T-cell (primary cell): ENCODE measurements around the gene FAM228B. TPM values are rescaled to one million over a fixed set of nuclear protein-coding genes. Genes with fewer than 3 reads are reported as not detected.
"Not testable (repeated sequence)": the region's sequence is repeated elsewhere in the genome, so short reads cannot be mapped to it uniquely, and the experiment has no call there.

Source experiments
- ATAC-seq, 4 experiments: fragments of 200-7000 bp in 3 of 4; fragments of 150-1000 bp in 1 of 4; cut with Tn5 transposase; replicated peaks in 1 of 4; 1 replicate in 3 of 4; 2 replicates in 1 of 4; pipeline ENCODE4 v1.10.0; 2021; ENCODE audit warnings: moderate library complexity in 3 of 4, mild to moderate bottlenecking in 2 of 4, moderate number of reproducible peaks in 1 of 4
- CTCF ChIA-PET, 2 donors: fragments of 300-600 bp; sonication (Branson Sonifier 250); formaldehyde crosslinking; loops; one replicate each; lab custom pipeline; 2022; ENCODE audit warnings: antibody characterized with exemption in 2 of 2; lab: Charles Lee
- POLR2A ChIA-PET, 2 donors: fragments of 300-600 bp; sonication (Branson Sonifier 250); formaldehyde crosslinking; loops; one replicate each; lab custom pipeline; 2022; ENCODE audit warnings: antibody characterized with exemption in 2 of 2; lab: Charles Lee
- DNase-seq, 35 experiments: peaks; one replicate each; pipeline versions ENCODE4 v3.0.0 to v3.0.0-alpha.2; 2013 to 2023
- H3K27ac ChIP-seq: one replicate; pipeline ENCODE4 v1.5.1; 2013; ENCODE audit warnings: low read length
- H3K27me3 ChIP-seq, 2 experiments: replicated peaks in 1 of 2; 1 replicate in 1 of 2; 2 replicates in 1 of 2; pipeline versions ENCODE4 v1.6.1 to v1.7.0; 2013; ENCODE audit warnings: low read length in 1 of 2, mixed read lengths in 1 of 2; ENCODE audit not compliant: control insufficient read depth in 2 of 2, insufficient read depth in 2 of 2; ENCODE audit errors: extremely low read depth in 1 of 2
- H3K36me3 ChIP-seq, 2 donors: 1 replicate in 1 of 2; 2 replicates in 1 of 2; pipeline versions ENCODE4 v1.6.1 to v1.7.0; 2013; ENCODE audit warnings: low read length in 1 of 2; ENCODE audit not compliant: control insufficient read depth in 2 of 2, insufficient read depth in 1 of 2; ENCODE audit errors: extremely low read depth in 1 of 2
- H3K4me1 ChIP-seq, 2 experiments: 1 replicate in 1 of 2; 2 replicates in 1 of 2; pipeline versions ENCODE4 v1.6.1 to v1.7.0; 2013; ENCODE audit warnings: low read length in 2 of 2, mixed read lengths in 1 of 2; ENCODE audit not compliant: insufficient read depth in 2 of 2, control insufficient read depth in 1 of 2; ENCODE audit errors: extremely low read depth in 1 of 2
- H3K4me3 ChIP-seq, 2 donors: 1 replicate in 1 of 2; 2 replicates in 1 of 2; pipeline versions ENCODE4 v1.5.1 to v1.7.0; 2013; ENCODE audit warnings: mild to moderate bottlenecking in 2 of 2, low read length in 1 of 2, moderate library complexity in 1 of 2; ENCODE audit not compliant: control insufficient read depth in 1 of 2; ENCODE audit errors: extremely low read depth in 1 of 2
- H3K9me3 ChIP-seq: 2 replicates; pipeline ENCODE4 v1.7.0; 2013
- H3K27ac Mint-ChIP-seq, 2 donors: one replicate each; pipeline ENCODE4 v1.8.0; 2020 to 2021; ENCODE audit warnings: mild to moderate bottlenecking in 2 of 2, mixed read lengths in 2 of 2
- H3K27me3 Mint-ChIP-seq, 2 donors: one replicate each; pipeline ENCODE4 v1.8.0; 2021 to 2022; ENCODE audit warnings: mixed read lengths in 2 of 2
- H3K36me3 Mint-ChIP-seq: one replicate; pipeline ENCODE4 v1.8.0; 2021; ENCODE audit warnings: mixed read lengths
- H3K4me1 Mint-ChIP-seq, 3 donors: one replicate each; pipeline ENCODE4 v1.8.0; 2020 to 2022; ENCODE audit warnings: mixed read lengths in 3 of 3, mild to moderate bottlenecking in 1 of 3
- H3K4me3 Mint-ChIP-seq, 3 donors: one replicate each; pipeline ENCODE4 v1.8.0; 2020 to 2022; ENCODE audit warnings: mild to moderate bottlenecking in 3 of 3, mixed read lengths in 3 of 3, moderate library complexity in 3 of 3
- H3K9me3 Mint-ChIP-seq, 3 donors: one replicate each; pipeline ENCODE4 v1.8.0; 2020 to 2022; ENCODE audit warnings: mixed read lengths in 3 of 3
- WGBS: methylation state at CpG from one replicate; pipeline ENCODE4 v1.1.5; 2013; ENCODE audit warnings: missing lambda C conversion rate; ENCODE audit not compliant: insufficient coverage; 5-methylcytosine and 5-hydroxymethylcytosine counted together
- total RNA-seq, 35 experiments: library from RNA in 6 of 35; stranded (reverse) in 6 of 35; fragments of 120-200 nt in 1 of 35; gene quantifications; one replicate each; pipeline versions ENCODE4 v1.2.1 to v1.2.4 and lab custom pipeline; 2013 to 2026

The FAM228B gene
- total RNA-seq, 5 donors from 2014 or later (not counting 1 experiment from before 2014, with no cell fraction given) = 16.4 to 24.7 (median 18.5) TPM

DNA sequence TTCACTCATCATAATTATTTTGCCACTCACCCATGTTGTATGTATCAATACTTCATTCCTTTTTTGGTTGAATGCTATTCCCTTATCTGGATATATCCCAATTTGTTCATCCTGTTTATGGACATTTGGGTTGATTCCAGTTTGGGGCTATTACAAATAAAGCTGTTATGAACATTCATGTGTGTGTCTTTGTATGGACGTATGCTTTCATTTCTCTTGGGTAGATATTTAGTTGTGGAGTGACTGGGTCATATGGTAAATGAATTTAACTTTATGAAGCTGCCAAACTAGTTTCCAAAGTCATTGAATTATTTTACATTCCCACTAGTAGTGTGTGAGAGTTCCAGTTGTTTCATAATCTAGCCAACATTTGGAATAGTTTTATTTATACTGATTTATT, 2.7 kb downstream of the FAM228B start:
- no peak overlapping the region for H3K27ac Mint-ChIP-seq
- no peaks in the 10 kb centered on the region for H3K36me3 ChIP-seq
- ATAC-seq (no peak), DNase-seq (no peak)
- CTCF ChIA-PET = no interaction called here
- H3K36me3 Mint-ChIP-seq = peaks cover 3% of the 10 kb centered on the region
- no peak overlapping the region for H3K27ac ChIP-seq
- H3K4me1 ChIP-seq = peaks cover 4 to 9% of the 10 kb centered on the region in 2 experiments
- no peaks in the 10 kb centered on the region for H3K27me3 Mint-ChIP-seq
- no peaks in the 10 kb centered on the region for H3K9me3 Mint-ChIP-seq
- H3K9me3 ChIP-seq = no peaks in the 10 kb centered on the region
- 60% methylated on average over 1 of the region's 1 CpG for WGBS
- no peak overlapping the region for H3K4me3 Mint-ChIP-seq
- POLR2A ChIA-PET = no interaction called here
- H3K4me3 ChIP-seq = no peak overlapping the region
- H3K27me3 ChIP-seq = peaks cover 0 to 3% of the 10 kb centered on the region in 2 experiments
- peaks cover 15 to 19% (median 17%) of the 10 kb centered on the region in 3 donors for H3K4me1 Mint-ChIP-seq

DNA sequence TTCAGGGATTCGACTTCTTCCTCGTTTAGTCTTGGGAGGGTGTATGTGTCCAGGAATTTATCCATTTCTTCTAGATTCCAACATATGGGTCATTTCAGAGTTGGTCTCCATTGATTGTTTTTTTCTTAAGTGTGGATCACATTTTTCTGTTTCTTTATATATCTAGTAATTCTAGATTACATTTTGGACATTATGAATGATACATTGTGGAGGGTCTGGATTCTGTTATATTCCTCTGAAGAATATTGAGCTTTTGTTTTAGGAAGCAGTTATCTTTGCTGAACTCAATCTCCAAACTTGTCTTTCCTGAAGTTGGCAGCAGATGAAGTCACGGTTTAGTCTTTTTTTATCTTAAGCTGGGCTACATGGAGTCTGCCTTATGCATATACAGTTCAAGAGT, 9.3 kb downstream of the FAM228B start:
- Histone ChIP-seq H3K9me3 (no peaks in the 10 kb centered on the region), H3K27me3 (no peaks in the 10 kb centered on the region), H3K27ac (no peak overlapping the region), H3K4me1 (no peaks in the 10 kb centered on the region), H3K36me3 (no peaks in the 10 kb centered on the region), H3K4me3 (no peak overlapping the region)
- ATAC-seq (no peak), DNase-seq (no peak)
- Mint-ChIP-seq H3K27me3 (no peaks in the 10 kb centered on the region), H3K4me1 (peaks cover 0 to 7% (median 4%) of the 10 kb centered on the region in 3 donors), H3K4me3 (no peak overlapping the region), H3K9me3 (peaks cover 0 to 13% (median 6%) of the 10 kb centered on the region in 3 donors), H3K36me3 (peaks cover 11% of the 10 kb centered on the region), H3K27ac (no peak overlapping the region)
- WGBS = no CpG with 5 or more reads among the region's 3 CpGs
- CTCF ChIA-PET = no interaction called here
- POLR2A ChIA-PET = interaction anchor here in 1 of 2 donors (0.6 kb wide), 1 partner anchor 132 kb away, joined by 3 read pairs; no protein-coding TSS in a partner anchor

DNA sequence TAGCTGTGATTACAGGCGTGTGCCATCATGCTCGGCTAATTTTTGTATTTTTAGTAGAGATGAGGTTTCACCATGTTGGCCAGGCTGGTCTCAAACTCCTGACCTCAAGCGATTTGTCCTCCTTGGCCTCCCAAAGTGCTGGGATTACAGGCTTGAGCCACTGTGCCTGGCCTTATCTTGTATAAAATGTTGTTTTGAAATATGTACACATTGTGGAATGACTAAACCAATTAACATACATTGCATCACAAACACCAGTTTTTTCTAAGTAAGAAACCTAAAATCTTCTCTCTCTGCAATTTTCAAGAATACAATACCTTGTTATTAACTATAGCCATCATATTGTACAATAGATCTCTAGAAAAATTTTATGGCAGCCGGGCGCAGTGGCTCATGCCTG, 17.0 kb downstream of the FAM228B start:
- H3K4me3 ChIP-seq, H3K27ac Mint-ChIP-seq, POLR2A ChIA-PET, H3K27me3 ChIP-seq, H3K4me1 ChIP-seq, H3K27ac ChIP-seq, H3K9me3 ChIP-seq, ATAC-seq, H3K4me1 Mint-ChIP-seq, H3K36me3 ChIP-seq, H3K4me3 Mint-ChIP-seq, H3K9me3 Mint-ChIP-seq, DNase-seq, CTCF ChIA-PET, H3K27me3 Mint-ChIP-seq: not testable (repeated sequence)
- H3K36me3 Mint-ChIP-seq = peaks cover 26% of the 10 kb centered on the region
- 80% methylated on average over 2 of the region's 5 CpGs for WGBS

DNA sequence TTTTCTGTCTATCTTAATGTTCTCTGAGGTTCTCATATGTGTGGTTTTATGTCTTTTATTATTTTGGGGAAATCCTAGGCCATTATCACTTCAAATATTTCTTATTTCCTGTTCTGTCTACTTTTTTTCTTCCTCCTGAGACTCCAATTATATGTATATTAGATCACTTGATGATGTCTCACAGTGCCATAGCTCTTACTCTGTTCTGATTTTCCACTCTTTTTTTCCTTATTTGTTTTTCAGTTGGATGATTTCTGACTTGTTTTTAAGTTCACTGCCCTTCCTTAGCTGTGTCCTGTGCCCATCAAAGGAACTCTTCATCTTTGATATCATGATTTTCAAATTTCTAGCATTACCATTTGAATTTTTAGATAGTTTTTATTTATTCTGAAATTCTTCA, 24.1 kb downstream of the FAM228B start:
- no peak for ATAC-seq
- no peak for DNase-seq
- Mint-ChIP-seq H3K9me3 (peaks cover 13 to 29% (median 15%) of the 10 kb centered on the region in 3 donors), H3K36me3 (peaks cover 52% of the 10 kb centered on the region), H3K4me1 (no peaks in the 10 kb centered on the region), H3K4me3 (no peak overlapping the region), H3K27me3 (no peaks in the 10 kb centered on the region), H3K27ac (no peak overlapping the region)
- H3K36me3 ChIP-seq = peaks cover 0 to 3% of the 10 kb centered on the region in 2 donors
- CTCF ChIA-PET = no interaction called here
- no peak overlapping the region for H3K27ac ChIP-seq
- no peaks in the 10 kb centered on the region for H3K27me3 ChIP-seq
- H3K9me3 ChIP-seq = peaks cover 5% of the 10 kb centered on the region
- POLR2A ChIA-PET = no interaction called here
- no peak overlapping the region for H3K4me3 ChIP-seq
- no peaks in the 10 kb centered on the region for H3K4me1 ChIP-seq

DNA sequence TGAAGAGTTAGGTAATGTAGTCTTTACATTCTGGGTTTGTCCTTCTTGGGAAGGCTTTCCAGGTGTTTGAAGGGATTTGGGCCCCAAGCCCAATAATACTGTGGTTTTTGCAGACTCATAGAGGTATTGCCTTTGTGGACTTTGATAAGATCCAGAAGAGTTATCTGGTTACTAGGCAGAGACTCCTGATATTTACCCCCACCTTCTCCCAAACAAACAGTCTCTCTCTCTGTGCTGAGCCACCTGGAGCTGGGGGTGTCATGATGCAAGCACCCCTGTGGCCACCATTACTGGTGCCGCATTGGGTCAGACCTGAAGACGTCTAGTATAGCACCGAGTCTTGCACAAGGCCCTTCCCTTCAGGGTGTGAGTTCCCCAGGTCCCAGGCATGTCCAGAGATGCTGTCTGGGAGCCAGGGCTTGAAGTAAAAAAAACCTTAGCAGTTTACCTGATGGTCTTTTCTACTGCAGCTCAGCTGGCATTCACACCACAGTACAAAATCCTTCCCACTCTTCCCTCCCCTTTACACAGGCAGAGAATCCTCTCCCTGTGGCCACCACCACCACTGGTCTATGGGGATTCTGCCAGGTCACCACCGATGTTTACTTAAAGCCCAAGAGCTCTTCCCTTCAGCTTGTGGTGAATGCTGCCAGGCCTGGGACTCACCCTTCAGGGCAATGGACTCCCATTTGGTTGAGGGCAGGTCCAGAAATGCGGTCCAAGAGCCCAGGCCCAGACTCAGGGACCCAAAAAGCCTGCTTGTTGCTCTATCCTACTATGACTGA, 29.3 kb downstream of the FAM228B start:
- CTCF ChIA-PET = no interaction called here
- no peak overlapping the region for H3K27ac Mint-ChIP-seq

DNA sequence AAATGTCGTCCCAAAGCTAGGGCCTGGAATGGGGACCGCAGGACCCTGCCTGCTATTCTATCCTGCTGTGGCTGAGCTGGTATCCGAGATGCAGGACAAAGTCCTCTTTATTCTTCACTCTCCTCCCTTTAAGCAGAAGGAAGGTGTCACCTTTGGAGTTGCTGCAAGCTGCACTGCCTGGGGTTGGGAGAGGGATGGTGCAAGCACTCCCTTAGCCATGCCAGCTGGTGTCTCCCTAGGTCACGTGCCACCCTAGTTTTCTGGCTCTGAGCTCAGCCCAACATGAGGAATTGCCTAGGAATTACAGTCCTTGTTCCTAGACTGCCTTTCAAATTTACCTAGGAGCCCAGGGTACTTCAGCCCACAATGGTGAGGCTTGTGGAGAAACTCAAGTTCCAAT, 30.2 kb downstream of the FAM228B start:
- no CpG with 5 or more reads among the region's 4 CpGs for WGBS
- ChIA-PET POLR2A (no interaction called here), CTCF (no interaction called here)
- Histone ChIP-seq H3K27me3 (no peaks in the 10 kb centered on the region), H3K27ac (no peak overlapping the region), H3K4me1 (no peaks in the 10 kb centered on the region), H3K4me3 (no peak overlapping the region), H3K36me3 (no peaks in the 10 kb centered on the region), H3K9me3 (no peaks in the 10 kb centered on the region)
- H3K4me3 Mint-ChIP-seq = no peak overlapping the region
- no peaks in the 10 kb centered on the region for H3K27me3 Mint-ChIP-seq
- no peaks in the 10 kb centered on the region for H3K4me1 Mint-ChIP-seq
- ATAC-seq = no peak
- peaks cover 6 to 8% (median 8%) of the 10 kb centered on the region in 3 donors for H3K9me3 Mint-ChIP-seq
- no peak overlapping the region for H3K27ac Mint-ChIP-seq
- peaks cover 41% of the 10 kb centered on the region for H3K36me3 Mint-ChIP-seq
- DNase-seq = no peak

More for the DNA sequence above, 29.3 kb downstream of the FAM228B start:
- Histone ChIP-seq H3K9me3 (peaks cover 5% of the 10 kb centered on the region), H3K27me3 (no peaks in the 10 kb centered on the region), H3K36me3 (no peaks in the 10 kb centered on the region), H3K4me3 (no peak overlapping the region), H3K27ac (no peak overlapping the region), H3K4me1 (no peaks in the 10 kb centered on the region)
- Mint-ChIP-seq H3K4me1 (no peaks in the 10 kb centered on the region), H3K36me3 (peaks cover 44% of the 10 kb centered on the region), H3K27me3 (no peaks in the 10 kb centered on the region), H3K9me3 (peaks cover 10 to 15% (median 11%) of the 10 kb centered on the region in 3 donors), H3K4me3 (no peak overlapping the region)
- DNase-seq (no peak), ATAC-seq (no peak)
- POLR2A ChIA-PET = no interaction called here
- 96% methylated on average over 5 of the region's 5 CpGs for WGBS
